H1 (cell line): ENCODE data around the gene SLC24A3. TPM values are rescaled to one million over a fixed set of nuclear protein-coding genes. Genes with fewer than 3 reads are reported as not detected.

Source experiments
- CTCF ChIA-PET: fragments of 300-600 bp; sonication (Branson Sonifier 250); formaldehyde crosslinking; loops from one replicate; lab custom pipeline; 2021; ENCODE audit not compliant: partially characterized antibody; lab: Charles Lee
- POLR2A ChIA-PET: fragments of 300-600 bp; sonication (Branson Sonifier 250); formaldehyde crosslinking; loops from one replicate; lab custom pipeline; 2021; ENCODE audit warnings: inconsistent platforms; ENCODE audit not compliant: partially characterized antibody; lab: Charles Lee
- DNase-seq, 2 experiments: peaks; one replicate each; pipeline versions ENCODE4 v3.0.0 to v3.0.0-alpha.2; 2010 to 2022; ENCODE audit warnings: low spot score in 2 of 2, low read depth in 1 of 2, mixed read lengths in 1 of 2
- FAIRE-seq: peaks from 2 replicates; lab custom pipeline; 2011; peaks lifted over from hg19 to GRCh38; lab: Jason Lieb, UNC
- H2AFZ ChIP-seq: 2 replicates; pipeline ENCODE4 v1.8.1; 2012; ENCODE audit warnings: low read length, inconsistent platforms
- H2AK5ac ChIP-seq: 2 replicates; pipeline ENCODE4 v1.6.1; 2013; ENCODE audit warnings: low read depth, low read length
- H2BK120ac ChIP-seq: replicated peaks from 2 replicates; pipeline ENCODE3; 2013; ENCODE audit warnings: low read depth, low read length, inconsistent platforms
- H2BK12ac ChIP-seq: 2 replicates; pipeline ENCODE4 v1.6.1; 2013; ENCODE audit warnings: low read depth, low read length
- H2BK15ac ChIP-seq: 2 replicates; pipeline ENCODE4 v1.6.1; 2013; ENCODE audit warnings: low read length
- H2BK20ac ChIP-seq: 2 replicates; pipeline ENCODE4 v1.6.1; 2013; ENCODE audit warnings: low read length
- H2BK5ac ChIP-seq: 2 replicates; pipeline ENCODE4 v1.6.1; 2013; ENCODE audit warnings: low read depth, low read length
- H3K14ac ChIP-seq: 2 replicates; pipeline ENCODE4 v1.6.1; 2013; ENCODE audit warnings: inconsistent platforms; ENCODE audit not compliant: insufficient read length
- H3K18ac ChIP-seq: 2 replicates; pipeline ENCODE4 v1.6.1; 2013; ENCODE audit warnings: low read length; ENCODE audit errors: extremely low read depth
- H3K23ac ChIP-seq: 2 replicates; pipeline ENCODE4 v1.6.1; 2013; ENCODE audit warnings: inconsistent platforms; ENCODE audit not compliant: insufficient read length
- H3K23me2 ChIP-seq: 2 replicates; pipeline ENCODE4 v1.6.1; 2013; ENCODE audit warnings: low read depth, low read length
- H3K27ac ChIP-seq: 2 replicates; pipeline ENCODE4 v1.6.1; 2011; ENCODE audit warnings: low read depth, low read length, inconsistent platforms
- H3K27me3 ChIP-seq, 4 experiments: replicated peaks in 1 of 4; 1 replicate in 1 of 4; 2 replicates in 3 of 4; pipeline versions ENCODE4 v1.6.1 to v1.8.1; 2011 to 2013; ENCODE audit warnings: low read length in 3 of 4, mild to moderate bottlenecking in 3 of 4, inconsistent platforms in 2 of 4, mixed read lengths in 2 of 4, moderate library complexity in 1 of 4; ENCODE audit not compliant: control insufficient read depth in 3 of 4, insufficient read depth in 3 of 4; ENCODE audit errors: extremely low read depth in 1 of 4
- H3K36me3 ChIP-seq, 4 experiments: 2 replicates each; pipeline versions ENCODE4 v1.6.1 to v1.8.1; 2011 to 2013; ENCODE audit warnings: mild to moderate bottlenecking in 4 of 4, low read length in 3 of 4, moderate library complexity in 2 of 4, control low read depth in 1 of 4, inconsistent platforms in 1 of 4; ENCODE audit not compliant: insufficient read depth in 4 of 4, control insufficient read depth in 2 of 4
- H3K4ac ChIP-seq: replicated peaks from 2 replicates; pipeline ENCODE3; 2013; ENCODE audit warnings: low read length, low read depth, mixed read lengths, inconsistent platforms; ENCODE audit not compliant: insufficient read length
- H3K4me1 ChIP-seq, 4 experiments: replicated peaks in 1 of 4; 1 replicate in 1 of 4; 2 replicates in 3 of 4; pipeline versions ENCODE4 v1.6.1 to v1.8.1; 2011 to 2013; ENCODE audit warnings: low read length in 3 of 4, inconsistent platforms in 2 of 4, mixed read lengths in 1 of 4; ENCODE audit not compliant: insufficient read depth in 4 of 4, control insufficient read depth in 3 of 4
- H3K4me2 ChIP-seq, 2 experiments: 2 replicates each; pipeline versions ENCODE4 v1.6.1 to v1.8.1; 2011 to 2013; ENCODE audit warnings: low read depth in 2 of 2, low read length in 2 of 2, control low read depth in 1 of 2, inconsistent platforms in 1 of 2, mild to moderate bottlenecking in 1 of 2; ENCODE audit not compliant: insufficient read depth in 1 of 2
- H3K4me3 ChIP-seq, 4 experiments: fragments of 200-600, 300-600 bp in 1 of 4; sonication (generic), shearing (Covaris generic), sonication (Bioruptor Twin) in 1 of 4; 2 replicates each; pipeline versions ENCODE4 v1.5.1 to v1.8.1; 2011 to 2016; ENCODE audit warnings: low read length in 4 of 4, low read depth in 3 of 4, control low read depth in 2 of 4, inconsistent platforms in 2 of 4, mild to moderate bottlenecking in 2 of 4, mixed read lengths in 1 of 4, moderate library complexity in 1 of 4; ENCODE audit not compliant: insufficient read depth in 2 of 4; ENCODE audit errors: extremely low read depth in 1 of 4
- H3K56ac ChIP-seq: replicated peaks from 2 replicates; pipeline ENCODE3; 2013; ENCODE audit warnings: low read depth, mild to moderate bottlenecking, mixed read lengths, low read length, inconsistent platforms; ENCODE audit not compliant: insufficient read length
- H3K79me1 ChIP-seq: 2 replicates; pipeline ENCODE4 v1.6.1; 2013; ENCODE audit warnings: low read depth, low read length, control low read depth
- H3K79me2 ChIP-seq, 2 experiments: 2 replicates each; pipeline versions ENCODE4 v1.6.1 to v1.8.1; 2012 to 2013; ENCODE audit warnings: low read length in 2 of 2, mild to moderate bottlenecking in 2 of 2, inconsistent platforms in 1 of 2; ENCODE audit not compliant: insufficient read depth in 2 of 2, control insufficient read depth in 1 of 2
- H3K9ac ChIP-seq, 4 experiments: replicated peaks in 1 of 4; 1 replicate in 1 of 4; 2 replicates in 3 of 4; pipeline versions ENCODE4 v1.6.1 to v1.8.1; 2011 to 2013; ENCODE audit warnings: low read depth in 3 of 4, low read length in 3 of 4, control low read depth in 2 of 4, mild to moderate bottlenecking in 2 of 4, moderate library complexity in 2 of 4, inconsistent platforms in 1 of 4; ENCODE audit errors: extremely low read depth in 1 of 4
- H3K9me3 ChIP-seq, 2 experiments: 2 replicates each; pipeline versions ENCODE4 v1.6.1 to v1.8.1; 2012 to 2013; ENCODE audit warnings: mild to moderate bottlenecking in 2 of 2, moderate library complexity in 2 of 2, control low read depth in 1 of 2, inconsistent platforms in 1 of 2, low read depth in 1 of 2, low read length in 1 of 2, mixed read lengths in 1 of 2; ENCODE audit not compliant: insufficient read depth in 2 of 2
- H4K20me1 ChIP-seq, 2 experiments: replicated peaks in 1 of 2; 2 replicates each; pipeline versions ENCODE3 to v1.8.1; 2011 to 2013; ENCODE audit warnings: inconsistent platforms in 2 of 2, low read length in 2 of 2, mild to moderate bottlenecking in 1 of 2; ENCODE audit not compliant: insufficient read depth in 2 of 2, control insufficient read depth in 1 of 2
- H4K5ac ChIP-seq: 2 replicates; pipeline ENCODE4 v1.6.1; 2013; ENCODE audit warnings: low read length, low read depth, mixed read lengths, inconsistent platforms; ENCODE audit not compliant: insufficient read length
- H4K8ac ChIP-seq: 2 replicates; pipeline ENCODE4 v1.8.0; 2013; ENCODE audit warnings: mild to moderate bottlenecking, moderate library complexity, low read length, inconsistent platforms; ENCODE audit not compliant: insufficient read depth; ENCODE audit errors: extremely low read depth
- H4K91ac ChIP-seq: replicated peaks from 2 replicates; pipeline ENCODE3; 2013; ENCODE audit warnings: low read length, mixed read lengths, inconsistent platforms; ENCODE audit not compliant: insufficient read length
- ASH2L ChIP-seq: fragments of 200-600, 300-600 bp; sonication (generic); IDR thresholded peaks from one replicate; pipeline ENCODE4 v1.7.1; 2017; ENCODE audit warnings: low read length
- BRCA1 ChIP-seq: IDR thresholded peaks from 2 replicates; pipeline ENCODE4 v1.6.1; 2012; ENCODE audit warnings: low read depth, low read length, improper control_type of control experiment
- CBX5 ChIP-seq: fragments of 300-800, 300-1000 bp; sonication (generic); IDR thresholded peaks from 2 replicates; pipeline ENCODE4 v1.7.1; 2016; ENCODE audit warnings: antibody characterized with exemption, low read length, low read depth
- CTBP2 ChIP-seq: IDR thresholded peaks from 2 replicates; pipeline ENCODE4 v1.7.0; 2011; ENCODE audit warnings: borderline replicate concordance, mild to moderate bottlenecking, moderate library complexity, mixed read lengths, low read length; ENCODE audit not compliant: insufficient read depth, insufficient read length
- EP300 ChIP-seq, 2 experiments: IDR thresholded peaks; 1 replicate in 1 of 2; 2 replicates in 1 of 2; pipeline ENCODE4 v1.6.1; 2011 to 2012; ENCODE audit warnings: low read depth in 2 of 2, low read length in 2 of 2, mild to moderate bottlenecking in 2 of 2, borderline replicate concordance in 1 of 2, inconsistent platforms in 1 of 2, moderate library complexity in 1 of 2
- EZH2 ChIP-seq: fragments of 200-600 bp; sonication (generic); IDR thresholded peaks from 2 replicates; pipeline ENCODE4 v1.7.1; 2012; ENCODE audit warnings: low read depth, mild to moderate bottlenecking, moderate library complexity, low read length, inconsistent platforms; ENCODE audit not compliant: severe bottlenecking
- GTF2F1 ChIP-seq: IDR thresholded peaks from 2 replicates; pipeline ENCODE4 v1.6.1; 2012; ENCODE audit warnings: low read depth, low read length, improper control_type of control experiment, borderline replicate concordance
- POU5F1 ChIP-seq: IDR thresholded peaks from 2 replicates; pipeline ENCODE4 v1.6.1; 2011; ENCODE audit warnings: low read depth, mild to moderate bottlenecking, low read length, moderate library complexity
- SP4 ChIP-seq: IDR thresholded peaks from 2 replicates; pipeline ENCODE4 v1.6.1; 2012; ENCODE audit warnings: low read length, inconsistent platforms
- TAF7 ChIP-seq: optimal IDR thresholded peaks from 2 replicates; pipeline ENCODE3; 2011; ENCODE audit warnings: low read depth, mild to moderate bottlenecking, inconsistent platforms, low read length, moderate library complexity, borderline replicate concordance
- polyA plus RNA-seq, 7 experiments: library from polyadenylated mRNA; depleted of rRNA in 3 of 7; stranded (reverse) in 5 of 7; unstranded in 2 of 7; fragments of >200 nt in 5 of 7; fragments of 200-250 nt in 2 of 7; gene quantifications; 1 replicate in 5 of 7; 2 replicates in 1 of 7; 4 replicates in 1 of 7; pipeline versions ENCODE4 v1.2.1 to v1.2.3, GENCODE V29; 2011 to 2013; ENCODE audit warnings: missing spikeins in 2 of 7, mixed read lengths in 2 of 7
- total RNA-seq: library from RNA; stranded (reverse); fragmentation: NEBNext Ultra II Directional; extraction: Animal tissue kit (Norgen Biotek cat#: 25700); gene quantifications from 2 replicates; pipeline ENCODE4 v1.2.1, GENCODE V29; 2021
- TF ChIP-seq, protein P1 (sequence below): IDR thresholded peaks from 2 replicates; pipeline ENCODE4 v1.6.1; 2011; ENCODE audit warnings: low read length, improper control_type of control experiment

Gene SLC24A3
- total and polyA plus RNA-seq, 2 of the 8 experiments (the other 6 are each of a cell fraction or from before 2014, with no cell fraction given): 4.5 to 6.3 TPM

DNA sequence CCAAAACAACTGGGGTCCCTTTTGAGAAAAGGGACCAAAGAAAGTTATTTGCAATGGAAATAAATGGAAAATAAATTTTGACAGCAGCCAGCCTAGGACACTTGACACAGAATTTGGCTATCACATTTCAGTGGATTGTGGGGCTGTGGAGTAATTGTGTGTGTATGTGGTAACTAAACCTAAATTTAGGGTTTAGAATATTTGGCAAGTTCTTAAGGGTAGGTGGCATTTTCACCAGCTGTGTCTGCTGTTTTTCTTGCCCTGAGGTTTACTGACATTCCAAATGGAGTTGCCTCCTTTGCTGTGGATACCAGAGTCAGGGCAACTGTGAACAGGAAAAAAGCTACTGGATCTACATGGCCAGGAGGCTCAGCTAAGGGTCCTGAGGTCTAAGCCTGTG is 270.9 kb downstream of the SLC24A3 start:
- Histone ChIP-seq H3K9ac (no peak overlapping the region), H3K79me1 (no peaks in the 10 kb centered on the region), H4K8ac (no peak overlapping the region), H3K56ac (no peak overlapping the region), H3K36me3 (no peaks in the 10 kb centered on the region), H3K79me2 (no peaks in the 10 kb centered on the region), H3K23ac (no peak overlapping the region), H2BK15ac (no peak overlapping the region), H2BK120ac (no peak overlapping the region), H2BK20ac (no peak overlapping the region), H3K27me3 (no peaks in the 10 kb centered on the region; a peak in 1 of 7 replicates), H3K23me2 (no peaks in the 10 kb centered on the region), H4K91ac (no peak overlapping the region), H2BK12ac (no peak overlapping the region), H3K14ac (no peak overlapping the region), H2BK5ac (no peak overlapping the region), H3K18ac (no peak overlapping the region), H3K4me1 (no peaks in the 10 kb centered on the region), H4K5ac (no peak overlapping the region), H2AK5ac (no peak overlapping the region), H3K4ac (no peak overlapping the region), H2AFZ (no peak overlapping the region), H3K27ac (no peak overlapping the region), H4K20me1 (no peaks in the 10 kb centered on the region), H3K4me2 (no peak overlapping the region), H3K4me3 (no peak overlapping the region), H3K9me3 (no peaks in the 10 kb centered on the region)
- FAIRE-seq (no peak), DNase-seq (no peak)
- POLR2A ChIA-PET: no interaction called here
- CTCF ChIA-PET: interaction anchor here (1.1 kb wide), 1 partner anchor 101 kb away, joined by 6 read pairs; no protein-coding TSS in a partner anchor
- no peak for TF ChIP-seq SP4
- TF ChIP-seq BRCA1: no peak
- TF ChIP-seq TAF7: no peak
- TF ChIP-seq CBX5: no peak
- TF ChIP-seq EP300 (IDR thresholded peaks at IDR 0.05; ENCODE audit: borderline replicate concordance in 1 of 2, low read depth in 2 of 2, low read length in 2 of 2): no peak
- TF ChIP-seq EZH2: no peak
- no peak for TF ChIP-seq POU5F1
- TF ChIP-seq ASH2L: no peak
- TF ChIP-seq, protein P1, sequence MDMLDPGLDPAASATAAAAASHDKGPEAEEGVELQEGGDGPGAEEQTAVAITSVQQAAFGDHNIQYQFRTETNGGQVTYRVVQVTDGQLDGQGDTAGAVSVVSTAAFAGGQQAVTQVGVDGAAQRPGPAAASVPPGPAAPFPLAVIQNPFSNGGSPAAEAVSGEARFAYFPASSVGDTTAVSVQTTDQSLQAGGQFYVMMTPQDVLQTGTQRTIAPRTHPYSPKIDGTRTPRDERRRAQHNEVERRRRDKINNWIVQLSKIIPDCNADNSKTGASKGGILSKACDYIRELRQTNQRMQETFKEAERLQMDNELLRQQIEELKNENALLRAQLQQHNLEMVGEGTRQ: no peak
- TF ChIP-seq GTF2F1: no peak
- no peak for TF ChIP-seq CTBP2
